NK-92 (cell line): ENCODE data around the gene DPM3.
"Not testable (repeated sequence)": the region's sequence is repeated elsewhere in the genome, so short reads cannot be mapped to it uniquely, and the experiment has no call there.

Source experiments
- DNase-seq: peaks from one replicate; lab custom pipeline; 2025; ENCODE audit not compliant: unreplicated experiment; lab: John Stamatoyannopoulos, UW

The DPM3 gene

DNA sequence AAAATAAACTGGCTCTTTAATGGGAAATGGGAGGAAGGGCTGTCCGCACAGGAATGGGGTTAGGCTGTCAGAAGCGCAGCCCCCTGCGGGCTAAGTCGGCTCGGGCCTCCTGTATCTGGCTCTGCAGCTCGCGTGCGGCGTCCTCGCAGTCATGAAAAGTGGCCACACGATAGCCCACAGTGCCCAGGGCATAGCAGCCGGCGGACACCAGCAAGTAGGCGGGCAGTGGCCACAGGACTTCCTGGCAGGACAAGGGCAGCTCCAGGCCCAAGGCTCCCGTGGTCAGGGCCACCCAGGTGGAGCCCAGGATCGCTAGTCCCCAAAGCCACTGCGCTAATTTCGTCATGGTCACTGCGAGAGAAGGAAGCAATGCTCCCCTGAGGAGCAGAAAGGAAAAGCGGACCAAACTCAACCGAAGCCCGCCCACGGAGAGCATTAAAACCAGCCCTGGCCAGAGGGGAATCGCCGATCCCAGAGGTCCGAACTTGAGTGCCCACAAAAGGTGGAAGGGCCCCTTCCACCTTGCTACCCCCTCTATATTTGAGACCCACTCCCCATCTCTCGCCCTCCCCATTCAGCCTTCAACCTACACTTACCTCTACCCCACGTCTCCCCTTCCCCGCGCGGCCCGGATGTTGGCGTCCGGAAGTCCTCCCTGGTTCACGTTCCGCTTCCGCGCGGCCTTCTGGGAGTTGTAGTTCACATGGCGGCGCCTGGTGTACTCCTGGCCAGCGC is at the start of gene DPM3:
DPM3 (minus strand) TSS at position 637 of the 735 bp plus-strand sequence; CDS start at position 346, 291 bp downstream.
- no peak for DNase-seq

- not testable (repeated sequence) for DNase-seq
Measured at GRCh38 chr1:155189926-155190325, 49.6 kb upstream of the DPM3 start.

GRCh38 chr1:155188268-155188667 is 47.9 kb upstream of the DPM3 start:
- no peak for DNase-seq

GRCh38 chr1:155187456-155187891 is 47.1 kb upstream of the DPM3 start:
- no peak for DNase-seq

DNA sequence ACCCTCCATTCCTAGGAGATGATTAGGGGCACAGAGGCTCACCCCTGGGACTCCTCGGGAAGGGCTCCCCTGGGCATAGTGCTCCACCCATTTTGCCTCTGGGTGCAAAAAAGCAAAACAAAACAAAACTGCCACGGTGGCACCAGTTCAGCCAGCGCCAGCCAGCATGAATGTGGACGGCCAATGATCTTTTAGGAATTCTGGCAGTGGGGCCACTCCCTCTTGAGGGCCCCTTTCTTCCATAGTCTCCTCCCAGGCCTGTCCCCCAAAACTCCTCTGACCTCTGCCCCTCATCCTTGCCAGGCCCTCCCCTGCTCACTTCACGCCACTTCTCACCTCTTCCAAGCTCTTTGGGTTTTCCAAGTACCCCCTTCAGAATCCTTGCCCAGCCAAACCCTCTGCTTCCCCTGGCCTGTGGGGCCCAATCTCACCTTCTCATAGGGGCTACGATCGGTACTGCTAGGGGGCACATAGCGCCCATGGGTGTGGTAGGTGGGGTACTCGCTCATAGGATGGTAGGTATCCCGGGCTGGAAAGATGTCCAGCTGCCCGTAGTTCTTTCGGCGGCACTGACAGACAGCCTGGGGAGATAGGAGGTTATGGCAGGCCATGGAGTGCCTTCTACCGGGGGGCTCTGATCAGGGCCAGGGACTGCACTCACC is 46.6 kb upstream of the DPM3 start:
- DNase-seq = no peak

GRCh38 chr1:155186067-155186793 is 45.9 kb upstream of the DPM3 start:
- no peak for DNase-seq

GRCh38 chr1:155185783-155186066 is 45.4 kb upstream of the DPM3 start:
- DNase-seq = no peak

GRCh38 chr1:155184835-155185782 is 44.8 kb upstream of the DPM3 start:
- DNase-seq = no peak

DNA sequence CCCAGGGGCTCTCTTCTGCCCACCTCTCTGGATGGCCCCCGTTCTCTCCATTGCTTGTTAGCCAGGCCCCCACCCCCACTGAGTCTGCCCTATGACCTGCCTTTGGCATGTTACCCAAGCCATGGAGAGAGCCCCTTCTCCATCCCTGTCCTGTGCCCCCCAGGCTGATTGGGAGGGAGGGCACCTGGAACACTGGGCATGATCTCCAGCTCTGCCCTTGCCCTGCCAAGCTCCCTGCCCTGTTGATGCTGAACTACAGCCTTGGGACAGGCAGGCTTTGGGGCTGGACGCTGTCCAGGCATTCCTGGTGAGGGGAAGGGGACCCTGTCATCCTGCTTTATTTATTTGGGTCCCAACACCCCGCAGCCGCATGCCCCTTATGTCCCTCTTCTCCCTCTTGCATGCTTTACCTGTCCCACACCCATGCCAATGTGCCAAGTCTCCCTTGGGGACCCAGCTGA is 44.0 kb upstream of the DPM3 start:
- no peak for DNase-seq

GRCh38 chr1:155183775-155184221 is 43.5 kb upstream of the DPM3 start:
- no peak for DNase-seq

GRCh38 chr1:155182052-155182550 is 41.8 kb upstream of the DPM3 start:
- no peak for DNase-seq

DNA sequence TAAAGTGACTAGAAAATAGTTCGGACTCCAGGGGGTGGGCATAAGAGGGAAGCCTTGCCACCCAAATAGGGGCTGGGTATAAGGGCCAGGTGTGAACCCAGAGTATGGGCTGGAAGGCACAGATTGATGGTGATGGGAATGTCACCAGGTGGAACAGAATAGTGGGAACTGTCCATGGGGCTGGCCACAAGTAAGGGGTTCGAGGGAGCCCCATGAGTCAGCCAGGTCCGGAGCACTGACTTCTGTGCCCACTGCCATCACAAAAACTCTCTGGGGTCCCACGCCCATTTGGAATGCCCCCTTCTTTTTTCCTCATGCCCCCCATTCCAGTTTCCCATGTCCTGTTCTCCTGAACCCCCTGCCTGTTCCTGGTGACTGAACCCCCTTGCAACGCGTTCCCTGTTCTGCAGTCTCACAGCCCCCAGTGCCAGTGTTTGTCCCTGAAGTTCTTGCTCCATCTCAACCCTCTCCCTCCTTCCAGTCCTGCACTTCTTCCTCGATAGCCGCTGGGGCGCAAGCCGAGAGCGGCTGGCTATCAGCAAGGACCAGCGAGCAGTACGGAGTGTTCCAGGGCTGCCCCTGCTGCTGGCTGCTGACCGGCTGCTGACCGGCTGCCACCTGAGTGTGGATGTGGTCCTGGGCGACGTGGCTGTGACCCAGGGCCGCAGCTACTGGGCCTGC is 41.2 kb upstream of the DPM3 start:
- no peak for DNase-seq

GRCh38 chr1:155179112-155180031 is 39.0 kb upstream of the DPM3 start:
- DNase-seq = no peak

- no peak for DNase-seq
Measured at GRCh38 chr1:155178441-155179111, 38.2 kb upstream of the DPM3 start.

DNA sequence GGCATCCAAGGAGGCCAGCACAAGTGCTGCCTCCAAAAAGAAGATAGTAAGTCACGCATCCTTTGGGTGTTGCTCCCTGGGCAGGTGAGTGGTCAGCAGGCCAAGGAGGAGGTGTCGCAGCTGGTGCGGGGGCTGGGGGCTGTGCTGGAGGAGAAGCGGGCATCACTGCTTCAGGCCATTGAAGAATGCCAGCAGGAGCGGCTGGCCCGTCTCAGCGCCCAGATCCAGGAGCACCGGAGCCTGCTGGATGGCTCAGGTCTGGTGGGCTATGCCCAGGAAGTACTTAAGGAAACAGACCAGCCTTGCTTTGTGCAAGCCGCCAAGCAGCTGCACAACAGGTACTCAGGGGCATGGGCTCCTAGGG is 37.6 kb upstream of the DPM3 start:
- no peak for DNase-seq

DNA sequence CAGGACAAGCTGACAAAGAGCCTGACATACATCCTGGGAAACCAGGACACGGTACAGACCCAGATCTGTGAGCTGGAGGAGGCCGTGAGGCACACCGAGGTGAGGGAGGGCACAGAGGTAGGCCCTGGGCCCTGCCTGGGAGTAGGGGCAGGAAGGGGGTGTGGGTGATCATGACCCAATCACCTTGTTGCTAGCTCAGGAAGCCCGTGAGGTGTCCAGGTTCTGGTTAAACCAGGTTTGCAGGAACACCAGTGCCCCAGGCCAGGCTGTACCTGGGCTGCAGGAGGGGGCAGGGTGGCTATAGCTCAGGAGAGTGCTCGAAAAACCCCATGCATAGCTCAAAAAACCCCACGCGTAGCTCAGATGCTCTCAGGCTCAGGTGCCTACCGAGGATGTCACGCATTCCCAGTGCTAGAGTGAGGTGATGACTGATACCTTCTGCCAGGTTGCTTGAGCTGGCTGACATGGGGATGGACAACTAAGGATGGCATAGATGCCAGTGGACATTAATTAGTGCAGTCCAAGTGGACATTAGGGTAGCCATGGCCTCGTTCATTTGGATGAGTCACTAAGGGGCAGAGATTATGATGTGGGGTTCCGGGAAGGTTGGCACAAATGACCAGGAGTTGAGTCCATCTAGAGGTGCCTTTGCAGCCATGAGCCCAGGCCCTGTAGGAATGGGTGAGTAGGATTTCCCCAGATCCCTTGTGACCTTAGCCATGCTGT is 37.0 kb upstream of the DPM3 start:
- DNase-seq = no peak

GRCh38 chr1:155176544-155177071 is 36.3 kb upstream of the DPM3 start:
- DNase-seq = peak; percentile 13

GRCh38 chr1:155175927-155176371 is 35.6 kb upstream of the DPM3 start:
- no peak for DNase-seq
